Activated CD8-positive, alpha-beta memory T cell treated with anti-CD3 and anti-CD28 coated beads, Interleukin-2, amount 10 ng/mL, durations not matched to agents 7 days and 5 days (primary cell): ENCODE data around the gene SDC4. TPM values are rescaled to one million over a fixed set of nuclear protein-coding genes. Genes with fewer than 3 reads are reported as not detected.
A peak's percentile ranks its signal among the peaks of the same experiment; 100 is the strongest.

Experiments
- ATAC-seq: fragments of 150-1000 bp; cut with Tn5 transposase; one replicate; pipeline ENCODE4 v1.10.0; 2021; ENCODE audit warnings: moderate library complexity
- CTCF ChIA-PET: fragments of 350-600 bp; sonication (Branson Sonifier 250); formaldehyde crosslinking; loops from one replicate; lab custom pipeline; 2021; ENCODE audit warnings: antibody characterized with exemption; lab: Charles Lee
- DNase-seq: peaks from one replicate; pipeline ENCODE4 v3.0.0-alpha.2; 2020
- H3K27ac Mint-ChIP-seq: one replicate; pipeline ENCODE4 v1.8.0; 2021; ENCODE audit warnings: mild to moderate bottlenecking, mixed read lengths
- H3K27me3 Mint-ChIP-seq: one replicate; pipeline ENCODE4 v1.8.0; 2021; ENCODE audit warnings: mixed read lengths
- H3K36me3 Mint-ChIP-seq: one replicate; pipeline ENCODE4 v1.8.0; 2021; ENCODE audit warnings: mild to moderate bottlenecking, mixed read lengths
- H3K4me1 Mint-ChIP-seq: one replicate; pipeline ENCODE4 v1.8.0; 2021; ENCODE audit warnings: mixed read lengths
- H3K4me3 Mint-ChIP-seq: one replicate; pipeline ENCODE4 v1.8.0; 2021; ENCODE audit warnings: mild to moderate bottlenecking, moderate library complexity, mixed read lengths
- H3K9me3 Mint-ChIP-seq: one replicate; pipeline ENCODE4 v1.8.0; 2022; ENCODE audit warnings: low read depth, mixed read lengths
- total RNA-seq, 2 experiments: library from RNA; stranded (reverse); gene quantifications; one replicate each; pipeline ENCODE4 v1.2.3, GENCODE V29; 2021

Gene SDC4
- total RNA-seq, 2 experiments from 2014 or later: 15.0 to 50.7 TPM

DNA sequence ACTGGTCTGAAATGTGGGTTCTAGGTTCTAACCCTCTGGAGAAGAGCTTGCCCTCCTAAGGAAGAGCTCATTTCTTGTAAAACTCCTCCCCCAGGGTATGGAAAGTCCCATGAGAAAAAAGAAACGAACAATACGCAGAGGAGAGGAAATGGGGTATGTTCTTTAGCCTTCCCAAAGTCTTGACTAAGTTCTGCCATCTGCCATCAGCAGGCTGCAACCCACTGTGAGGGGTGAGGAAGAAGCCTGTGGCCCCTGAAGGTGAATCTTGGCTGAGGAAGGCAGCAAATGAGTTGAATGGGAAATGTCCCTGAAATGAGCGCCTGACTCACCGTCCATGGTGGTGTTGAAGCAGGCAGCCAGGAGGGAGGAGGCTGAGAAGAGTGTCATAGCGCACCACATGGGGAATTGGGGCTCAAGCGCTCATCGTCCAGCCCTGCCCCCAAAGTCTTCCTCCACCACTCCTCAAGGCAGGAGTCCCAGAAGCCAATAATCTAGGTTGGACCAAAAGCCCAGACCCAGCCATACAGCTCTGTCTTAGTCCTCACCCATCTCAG, 29.8 kb downstream of the SDC4 start:
- no peak for ATAC-seq
- Mint-ChIP-seq H3K9me3 (no peaks in the 10 kb centered on the region), H3K4me1 (peaks cover 46% of the 10 kb centered on the region), H3K36me3 (no peaks in the 10 kb centered on the region), H3K27ac (peak overlapping the region; percentile 73), H3K4me3 (no peak overlapping the region), H3K27me3 (peaks cover 24% of the 10 kb centered on the region)
- DNase-seq: no peak
- CTCF ChIA-PET: interaction anchor here (0.7 to 7.8 kb wide), 32 partner anchors 11 to 516 kb away, joined by 3 to 120 read pairs (median 4); partner anchors contain the start of genes MATN4, SDC4, SNX21 and SYS1

DNA sequence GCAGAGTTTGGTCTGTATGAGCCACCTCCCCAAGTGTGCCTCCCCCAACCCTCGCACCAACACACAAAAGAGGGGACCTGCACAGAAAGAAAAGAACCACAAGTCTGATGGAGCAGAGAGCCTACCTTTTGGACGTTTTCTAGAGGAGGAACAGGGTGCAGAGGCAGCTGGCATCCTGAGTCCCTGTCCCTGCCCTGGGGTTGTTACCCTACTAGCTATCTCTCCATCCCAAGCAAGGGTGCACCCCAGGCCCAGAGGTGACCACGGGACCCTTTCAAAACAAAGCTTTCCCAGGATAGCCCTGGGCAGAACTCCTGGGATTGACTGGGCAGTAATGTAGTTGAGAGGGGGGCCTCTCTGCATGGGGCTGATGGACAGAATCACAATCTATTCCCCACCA, 30.4 kb downstream of the SDC4 start:
- ATAC-seq (no peak), DNase-seq (no peak)
- Mint-ChIP-seq H3K4me3 (no peak overlapping the region), H3K9me3 (no peaks in the 10 kb centered on the region), H3K36me3 (no peaks in the 10 kb centered on the region), H3K27me3 (peaks cover 24% of the 10 kb centered on the region), H3K4me1 (peaks cover 46% of the 10 kb centered on the region), H3K27ac (no peak overlapping the region)
- CTCF ChIA-PET: interaction anchor here (0.6 to 7.8 kb wide), 18 partner anchors 10 to 457 kb away, joined by 3 to 120 read pairs (median 14); partner anchors contain the start of genes MATN4, SDC4 and SYS1

- DNase-seq (no peak), ATAC-seq (no peak)
- H3K27me3 Mint-ChIP-seq: peaks cover 29% of the 10 kb centered on the region
- no peak overlapping the region for H3K27ac Mint-ChIP-seq
- no peaks in the 10 kb centered on the region for H3K9me3 Mint-ChIP-seq
- H3K36me3 Mint-ChIP-seq: no peaks in the 10 kb centered on the region
- H3K4me1 Mint-ChIP-seq: peaks cover 48% of the 10 kb centered on the region
- no peak overlapping the region for H3K4me3 Mint-ChIP-seq
- CTCF ChIA-PET: interaction anchor here (0.6 to 7.8 kb wide), 11 partner anchors 11 to 134 kb away, joined by 3 to 120 read pairs (median 10); partner anchors contain the start of genes SDC4 and SYS1
Observed at GRCh38 chr20:45316150-45317080, 31.8 kb downstream of the SDC4 start.

DNA sequence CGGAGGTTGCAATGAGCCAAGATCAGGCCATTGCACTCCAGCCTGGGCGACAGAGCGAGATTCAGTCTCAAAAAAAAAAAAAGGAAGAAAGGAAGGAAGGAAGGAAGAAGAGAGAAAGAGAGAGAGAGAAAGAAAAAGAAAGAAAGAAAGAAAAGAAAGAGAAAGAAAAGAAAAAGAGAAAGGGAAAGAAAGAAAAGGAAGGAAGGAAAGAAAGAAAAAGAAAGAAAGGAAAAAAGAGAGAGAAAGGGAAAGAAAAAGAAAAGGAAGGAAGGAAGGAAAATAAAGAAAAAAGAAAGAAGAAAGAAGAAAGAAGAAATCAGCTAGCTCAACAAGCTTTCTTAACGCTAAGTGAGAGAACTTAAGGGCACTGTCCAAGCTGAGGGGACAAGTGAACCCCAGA, 32.6 kb downstream of the SDC4 start:
- no peak overlapping the region for H3K27ac Mint-ChIP-seq
- CTCF ChIA-PET: interaction anchor here (0.6 to 5.4 kb wide), 9 partner anchors 10 to 134 kb away, joined by 3 to 71 read pairs (median 4); no protein-coding TSS in a partner anchor
- H3K4me1 Mint-ChIP-seq: peaks cover 45% of the 10 kb centered on the region
- no peak overlapping the region for H3K4me3 Mint-ChIP-seq
- H3K36me3 Mint-ChIP-seq: no peaks in the 10 kb centered on the region
- ATAC-seq: no peak
- DNase-seq: no peak
- H3K9me3 Mint-ChIP-seq: no peaks in the 10 kb centered on the region
- peaks cover 37% of the 10 kb centered on the region for H3K27me3 Mint-ChIP-seq

GRCh38 chr20:45313943-45314342, 34.3 kb downstream of the SDC4 start:
- ATAC-seq (no peak), DNase-seq (no peak)
- peaks cover 30% of the 10 kb centered on the region for H3K4me1 Mint-ChIP-seq
- no peaks in the 10 kb centered on the region for H3K9me3 Mint-ChIP-seq
- peaks cover 42% of the 10 kb centered on the region for H3K27me3 Mint-ChIP-seq
- H3K27ac Mint-ChIP-seq: no peak overlapping the region
- no peaks in the 10 kb centered on the region for H3K36me3 Mint-ChIP-seq
- CTCF ChIA-PET: interaction anchor here (1.0 to 5.4 kb wide), 7 partner anchors 10 to 457 kb away, joined by 3 to 71 read pairs (median 4); no protein-coding TSS in a partner anchor
- no peak overlapping the region for H3K4me3 Mint-ChIP-seq

- Mint-ChIP-seq H3K27ac (no peak overlapping the region), H3K4me1 (peaks cover 22% of the 10 kb centered on the region), H3K36me3 (no peaks in the 10 kb centered on the region), H3K4me3 (no peak overlapping the region), H3K9me3 (no peaks in the 10 kb centered on the region), H3K27me3 (peaks cover 42% of the 10 kb centered on the region)
- DNase-seq: no peak
- ATAC-seq: no peak
- CTCF ChIA-PET: interaction anchor here (1.0 to 5.4 kb wide), 14 partner anchors 9 to 657 kb away, joined by 3 to 71 read pairs (median 5); no protein-coding TSS in a partner anchor
Observed at GRCh38 chr20:45313065-45313695, 35.0 kb downstream of the SDC4 start.

DNA sequence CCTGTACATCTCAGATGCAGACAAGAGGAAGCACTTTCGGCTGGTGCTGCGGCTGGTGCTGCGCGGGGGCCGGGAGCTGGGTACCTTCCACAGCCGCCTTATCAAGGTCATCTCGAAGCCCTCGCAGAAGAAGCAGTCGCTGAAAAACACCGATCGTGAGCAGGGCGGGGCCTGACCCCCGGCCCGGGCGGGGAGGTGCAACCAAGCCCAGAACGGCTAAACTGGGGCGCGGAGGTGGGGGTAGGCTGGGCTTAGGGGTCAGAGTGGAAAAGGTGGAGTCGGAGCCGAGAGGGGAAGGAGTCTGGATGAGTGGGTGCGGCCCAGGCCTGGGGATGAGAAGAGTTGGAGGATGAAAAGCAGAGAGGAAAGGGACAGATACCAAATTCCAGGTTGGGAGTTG, 36.0 kb downstream of the SDC4 start:
- no peak for DNase-seq
- Mint-ChIP-seq H3K27me3 (peaks cover 47% of the 10 kb centered on the region), H3K4me3 (no peak overlapping the region), H3K36me3 (no peaks in the 10 kb centered on the region), H3K9me3 (no peaks in the 10 kb centered on the region), H3K4me1 (peaks cover 20% of the 10 kb centered on the region), H3K27ac (no peak overlapping the region)
- ATAC-seq: no peak
- CTCF ChIA-PET: interaction anchor here (0.6 to 5.4 kb wide), 30 partner anchors 9 to 658 kb away, joined by 3 to 71 read pairs (median 5); partner anchors contain the start of genes DBNDD2 and SDC4

DNA sequence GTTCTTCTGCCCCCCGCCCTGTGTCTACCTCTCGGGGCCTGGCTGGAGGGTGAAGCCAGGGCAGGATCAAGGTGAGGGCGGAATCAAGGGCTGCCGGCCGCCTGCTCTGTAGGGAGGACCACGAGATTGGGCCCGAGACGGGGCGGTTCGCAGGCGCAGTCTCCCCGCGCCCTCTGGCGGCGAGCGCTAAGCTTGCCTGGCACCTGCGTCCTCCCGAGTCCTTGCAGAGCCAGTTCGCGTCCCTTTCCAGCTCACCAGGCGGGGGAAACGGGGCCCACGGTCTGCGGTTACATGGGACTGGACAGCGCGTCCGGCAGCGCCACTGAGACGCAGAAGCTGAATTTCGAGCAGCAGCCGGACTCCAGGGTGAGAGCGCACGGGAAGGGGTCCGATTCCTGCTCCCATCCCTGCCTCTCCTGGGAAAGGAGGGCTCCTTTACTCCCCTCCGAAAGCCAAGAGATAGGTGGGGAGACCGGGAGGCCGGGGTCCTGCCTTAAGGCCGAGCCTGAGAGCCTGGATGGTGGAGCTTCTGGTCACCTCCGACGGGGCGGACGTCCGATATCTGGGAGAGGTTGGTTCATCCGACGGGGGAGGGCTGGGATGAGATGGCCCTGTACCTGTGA, 36.5 kb downstream of the SDC4 start:
- Mint-ChIP-seq H3K27me3 (peaks cover 43% of the 10 kb centered on the region), H3K4me3 (no peak overlapping the region), H3K9me3 (no peaks in the 10 kb centered on the region), H3K4me1 (peaks cover 17% of the 10 kb centered on the region), H3K36me3 (no peaks in the 10 kb centered on the region), H3K27ac (no peak overlapping the region)
- ATAC-seq (peak; percentile 79), DNase-seq (peak; percentile 77)
- CTCF ChIA-PET: interaction anchor here (0.6 to 5.4 kb wide), 30 partner anchors 9 to 658 kb away, joined by 3 to 71 read pairs (median 5); partner anchors contain the start of genes DBNDD2 and SDC4

DNA sequence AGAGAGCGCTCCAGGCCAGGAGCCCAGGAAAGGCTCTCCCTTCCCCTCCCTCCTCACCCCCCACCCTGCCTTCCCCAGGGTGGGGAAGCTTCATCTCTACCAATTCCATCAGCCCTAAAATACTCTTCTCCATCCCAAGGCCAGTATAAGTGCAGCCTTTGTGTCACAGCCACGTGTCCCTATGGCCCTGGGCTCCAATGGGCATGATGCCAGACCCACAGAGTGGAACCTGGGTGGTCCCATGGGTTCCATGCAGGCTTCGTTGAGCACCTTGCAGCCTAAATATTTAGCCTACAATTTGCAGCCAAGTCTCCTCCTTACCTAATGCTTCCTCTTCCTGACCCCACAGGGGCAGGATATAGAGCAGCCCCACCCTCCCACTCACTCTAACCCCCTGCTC, 39.1 kb downstream of the SDC4 start:
- H3K27me3 Mint-ChIP-seq: peaks cover 42% of the 10 kb centered on the region
- ATAC-seq (no peak), DNase-seq (no peak)
- peaks cover 13% of the 10 kb centered on the region for H3K4me1 Mint-ChIP-seq
- no peaks in the 10 kb centered on the region for H3K36me3 Mint-ChIP-seq
- H3K4me3 Mint-ChIP-seq: no peak overlapping the region
- CTCF ChIA-PET: interaction anchor here (1.4 to 2.2 kb wide), 2 partner anchors 10 to 16 kb away, joined by 8 to 13 read pairs; no protein-coding TSS in a partner anchor
- no peaks in the 10 kb centered on the region for H3K9me3 Mint-ChIP-seq
- no peak overlapping the region for H3K27ac Mint-ChIP-seq

DNA sequence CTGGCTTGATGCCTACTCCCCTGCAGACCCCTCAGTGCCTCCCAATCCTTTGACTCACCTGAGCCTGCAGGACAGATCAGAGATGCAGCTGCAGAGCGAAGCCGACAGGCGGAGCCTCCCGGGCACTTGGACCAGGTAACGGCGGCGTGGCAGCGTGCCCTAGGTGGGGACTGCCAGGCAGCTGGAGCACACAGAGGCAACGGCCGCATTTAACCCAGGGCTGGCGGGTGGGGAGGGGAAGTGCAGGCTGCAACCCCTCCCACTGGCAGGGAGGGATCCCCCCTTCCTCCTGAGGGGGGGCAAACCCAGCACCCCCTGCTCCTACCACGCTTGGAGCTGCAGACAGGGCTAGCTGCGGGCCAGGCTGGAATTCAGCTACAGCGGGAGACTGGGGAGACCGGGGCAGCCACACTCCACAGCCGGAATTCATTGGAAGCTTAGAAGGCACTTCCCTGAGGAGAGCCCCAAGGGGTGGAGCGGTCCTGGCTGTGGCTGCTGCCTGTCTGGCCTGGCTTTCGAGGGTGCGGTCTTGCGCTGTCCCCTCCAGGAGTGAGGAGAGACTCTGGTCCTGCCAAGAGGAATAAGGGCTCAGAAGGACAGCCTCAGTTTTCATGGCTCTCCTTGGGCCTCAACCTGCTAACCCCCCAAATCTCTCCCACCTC, 40.0 kb downstream of the SDC4 start, which contains the start of gene MATN4:
TSS of gene MATN4 (minus strand) at position 183 of the 662 bp plus-strand sequence. CDS start 2,717 bp downstream, outside the sequence.
- H3K4me3 Mint-ChIP-seq: no peak within 1 kb of the TSS
- DNase-seq (no peak), ATAC-seq (no peak)
- peaks cover 45% of the 10 kb centered on the region for H3K27me3 Mint-ChIP-seq
- peaks cover 1% of the 10 kb centered on the region for H3K36me3 Mint-ChIP-seq
- CTCF ChIA-PET: interaction anchor here (0.9 to 2.2 kb wide), 2 partner anchors 11 to 16 kb away, joined by 3 to 13 read pairs; no protein-coding TSS in a partner anchor
- no peaks in the 10 kb centered on the region for H3K9me3 Mint-ChIP-seq
- peaks cover 22% of the 10 kb centered on the region for H3K4me1 Mint-ChIP-seq
- no peak within 1 kb of the TSS for H3K27ac Mint-ChIP-seq

DNA sequence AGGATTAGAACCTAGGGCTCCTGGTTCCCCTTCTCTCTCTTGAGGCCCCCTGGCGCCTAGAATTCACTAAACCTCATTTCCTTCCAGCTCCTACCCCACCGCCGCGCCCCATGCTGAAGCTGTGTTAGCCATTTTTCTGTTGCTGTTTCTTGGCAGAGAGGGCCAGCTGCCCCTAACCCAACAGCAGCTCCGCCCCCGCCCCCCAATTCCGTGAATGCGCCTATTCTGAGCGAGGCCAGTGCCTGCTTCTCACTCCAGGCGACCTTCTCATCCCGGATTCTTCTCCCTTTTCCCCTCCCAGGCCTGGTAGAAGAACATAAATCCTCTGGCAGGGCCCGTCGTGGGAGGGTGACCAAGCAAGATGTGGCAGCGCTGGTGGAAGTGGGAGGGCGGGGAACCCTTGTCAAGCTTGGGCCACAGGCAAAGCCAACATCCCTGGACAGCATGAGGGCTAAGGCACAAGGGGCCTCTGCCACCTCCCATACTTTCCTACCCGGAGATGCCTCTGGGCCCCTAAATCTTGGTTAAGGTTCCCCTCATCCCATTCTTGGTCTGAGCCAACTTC, 41.1 kb downstream of the SDC4 start:
- peaks cover 27% of the 10 kb centered on the region for H3K4me1 Mint-ChIP-seq
- CTCF ChIA-PET: interaction anchor here (0.7 to 2.2 kb wide), 3 partner anchors 12 to 167 kb away, joined by 3 to 13 read pairs (median 3); no protein-coding TSS in a partner anchor
- DNase-seq (no peak), ATAC-seq (no peak)
- H3K4me3 Mint-ChIP-seq: no peak overlapping the region
- no peaks in the 10 kb centered on the region for H3K9me3 Mint-ChIP-seq
- no peak overlapping the region for H3K27ac Mint-ChIP-seq
- peaks cover 1% of the 10 kb centered on the region for H3K36me3 Mint-ChIP-seq
- H3K27me3 Mint-ChIP-seq: peaks cover 42% of the 10 kb centered on the region
